Activated T-helper 1 cell treated with anti-CD3 and anti-CD28 coated beads, Interleukin-12 subunit alpha, Interleukin-12 subunit beta, Interleukin-2, Interleukin-4 antibody, amounts not matched to agents 30 ng/mL and 10 ng/mL and 1 ng/mL, durations not matched to agents 14 hours and 24 hours and 36 hours (primary cell): ENCODE data around the gene CAPN2. TPM values are rescaled to one million over a fixed set of nuclear protein-coding genes. Genes with fewer than 3 reads are reported as not detected.
A peak's percentile ranks its signal among the peaks of the same experiment; 100 is the strongest.

Experiments used
- DNase-seq: peaks from one replicate; pipeline ENCODE4 v3.0.0; 2021; ENCODE audit warnings: low spot score
- H3K27ac Mint-ChIP-seq: one replicate; pipeline ENCODE4 v1.8.0; 2021; ENCODE audit warnings: mild to moderate bottlenecking, mixed read lengths
- H3K27me3 Mint-ChIP-seq: one replicate; pipeline ENCODE4 v1.8.0; 2022; ENCODE audit warnings: mild to moderate bottlenecking, moderate library complexity, mixed read lengths; ENCODE audit not compliant: insufficient read depth
- H3K36me3 Mint-ChIP-seq: one replicate; pipeline ENCODE4 v1.8.0; 2021; ENCODE audit warnings: low read depth, mixed read lengths
- H3K4me1 Mint-ChIP-seq: one replicate; pipeline ENCODE4 v1.8.0; 2021; ENCODE audit warnings: low read depth, mixed read lengths
- H3K4me3 Mint-ChIP-seq: one replicate; pipeline ENCODE4 v1.8.0; 2021; ENCODE audit warnings: mild to moderate bottlenecking, moderate library complexity, mixed read lengths
- H3K9me3 Mint-ChIP-seq: one replicate; pipeline ENCODE4 v1.8.0; 2021; ENCODE audit warnings: mixed read lengths
- intact Hi-C: fragments of 100-400 bp; cut with micrococcal nuclease; formaldehyde crosslinking; loops from one replicate; pipeline ENCODE4 v1.15.1; 2024
- total RNA-seq: library from RNA; stranded (reverse); gene quantifications from 2 replicates; pipeline ENCODE4 v1.2.3, GENCODE V29; 2022

Gene CAPN2
- total RNA-seq, result 66.3 and 70.4 TPM in 2 replicates

DNA sequence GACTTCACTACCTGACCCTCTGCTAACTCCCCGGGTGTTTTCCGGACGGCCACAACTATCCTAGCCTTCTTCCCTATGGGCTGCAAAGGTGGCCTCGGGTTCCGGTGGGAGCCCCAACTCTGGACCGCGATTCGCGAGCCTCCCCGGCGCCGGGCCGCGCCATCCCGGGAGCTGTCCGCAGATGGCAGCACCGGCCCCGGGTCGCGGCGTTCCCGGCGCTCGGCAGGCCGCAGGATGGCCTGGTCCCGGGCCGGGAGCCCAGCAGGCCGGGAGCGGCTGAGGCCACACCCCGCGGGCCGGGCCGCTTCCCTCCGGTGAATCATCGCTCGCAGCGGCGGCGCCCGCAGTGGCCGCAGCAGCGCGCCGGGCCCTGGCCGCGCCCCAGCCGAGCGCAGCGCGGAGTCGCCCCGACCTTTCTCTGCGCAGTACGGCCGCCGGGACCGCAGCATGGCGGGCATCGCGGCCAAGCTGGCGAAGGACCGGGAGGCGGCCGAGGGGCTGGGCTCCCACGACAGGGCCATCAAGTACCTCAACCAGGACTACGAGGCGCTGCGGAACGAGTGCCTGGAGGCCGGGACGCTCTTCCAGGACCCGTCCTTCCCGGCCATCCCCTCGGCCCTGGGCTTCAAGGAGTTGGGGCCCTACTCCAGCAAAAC is at the start of gene CAPN2:
TSS of gene CAPN2 (plus strand) at position 346 of the 656 bp plus-strand sequence. CDS start at position 448, 102 bp downstream.
- Mint-ChIP-seq H3K4me1 (peaks cover 62% of the 10 kb centered on the region), H3K27ac (peak within 1 kb of the TSS; percentile 88), H3K36me3 (peaks cover 12% of the 10 kb centered on the region), H3K4me3 (peak within 1 kb of the TSS; percentile 80), H3K9me3 (no peaks in the 10 kb centered on the region), H3K27me3 (peaks cover 2% of the 10 kb centered on the region)
- DNase-seq, result peak; percentile 58
- intact Hi-C loops, result loop anchor here (1.0 to 10.0 kb wide), 6 partner anchors 9 to 998 kb away; partner anchors contain the start of genes AIDA, BROX and WDR26

DNA sequence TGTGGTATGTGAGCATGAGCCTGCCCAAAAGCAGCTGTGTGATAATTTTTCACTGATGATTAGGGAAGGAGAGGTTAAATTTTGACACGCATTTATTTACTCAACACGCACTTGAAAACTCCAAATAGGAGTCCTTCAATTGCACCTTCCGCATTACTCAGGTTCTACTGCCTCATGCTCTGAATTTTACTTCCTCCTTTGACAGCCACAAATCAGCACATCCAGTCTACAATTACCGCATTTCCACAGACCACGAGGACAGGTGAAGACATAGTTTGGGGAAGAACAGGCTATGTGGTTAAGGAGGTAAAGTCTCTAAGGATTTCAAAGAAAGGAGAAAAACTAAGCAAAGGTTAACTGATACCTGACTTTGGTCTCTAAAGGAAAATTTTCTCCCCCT is 49.4 kb upstream of the CAPN2 start:
- H3K9me3 Mint-ChIP-seq, result no peaks in the 10 kb centered on the region
- intact Hi-C loops, result no loop called here

GRCh38 chr1:223664106-223664505 is 48.2 kb upstream of the CAPN2 start:
- H3K4me3 Mint-ChIP-seq, result no peak overlapping the region
- intact Hi-C loops, result no loop called here
- H3K36me3 Mint-ChIP-seq, result no peaks in the 10 kb centered on the region
- no peaks in the 10 kb centered on the region for H3K9me3 Mint-ChIP-seq
- DNase-seq, result no peak
- no peak overlapping the region for H3K27ac Mint-ChIP-seq
- H3K4me1 Mint-ChIP-seq, result no peaks in the 10 kb centered on the region
- H3K27me3 Mint-ChIP-seq, result peaks cover 7% of the 10 kb centered on the region

More for the DNA sequence above, 49.4 kb upstream of the CAPN2 start:
- no peak for DNase-seq
- no peaks in the 10 kb centered on the region for H3K36me3 Mint-ChIP-seq
- H3K27ac Mint-ChIP-seq, result no peak overlapping the region
- no peaks in the 10 kb centered on the region for H3K4me1 Mint-ChIP-seq
- peaks cover 7% of the 10 kb centered on the region for H3K27me3 Mint-ChIP-seq
- H3K4me3 Mint-ChIP-seq, result no peak overlapping the region

GRCh38 chr1:223665592-223666312 is 46.6 kb upstream of the CAPN2 start, which contains the start of gene CAPN8:
Gene CAPN8 (minus strand): TSS chr1:223665701. CDS start chr1:223665646, 55 bp downstream.
- H3K27me3 Mint-ChIP-seq, result peaks cover 7% of the 10 kb centered on the region
- H3K27ac Mint-ChIP-seq, result no peak within 1 kb of the TSS
- intact Hi-C loops, result no loop called here
- no peaks in the 10 kb centered on the region for H3K36me3 Mint-ChIP-seq
- no peak for DNase-seq
- H3K9me3 Mint-ChIP-seq, result no peaks in the 10 kb centered on the region
- H3K4me1 Mint-ChIP-seq, result no peaks in the 10 kb centered on the region
- no peak within 1 kb of the TSS for H3K4me3 Mint-ChIP-seq

- Mint-ChIP-seq H3K4me1 (no peaks in the 10 kb centered on the region), H3K27me3 (peaks cover 5% of the 10 kb centered on the region), H3K36me3 (no peaks in the 10 kb centered on the region), H3K27ac (no peak overlapping the region), H3K4me3 (no peak overlapping the region), H3K9me3 (no peaks in the 10 kb centered on the region)
- intact Hi-C loops, result no loop called here
- no peak for DNase-seq
Observed at GRCh38 chr1:223667484-223668182, 44.7 kb upstream of the CAPN2 start.

DNA sequence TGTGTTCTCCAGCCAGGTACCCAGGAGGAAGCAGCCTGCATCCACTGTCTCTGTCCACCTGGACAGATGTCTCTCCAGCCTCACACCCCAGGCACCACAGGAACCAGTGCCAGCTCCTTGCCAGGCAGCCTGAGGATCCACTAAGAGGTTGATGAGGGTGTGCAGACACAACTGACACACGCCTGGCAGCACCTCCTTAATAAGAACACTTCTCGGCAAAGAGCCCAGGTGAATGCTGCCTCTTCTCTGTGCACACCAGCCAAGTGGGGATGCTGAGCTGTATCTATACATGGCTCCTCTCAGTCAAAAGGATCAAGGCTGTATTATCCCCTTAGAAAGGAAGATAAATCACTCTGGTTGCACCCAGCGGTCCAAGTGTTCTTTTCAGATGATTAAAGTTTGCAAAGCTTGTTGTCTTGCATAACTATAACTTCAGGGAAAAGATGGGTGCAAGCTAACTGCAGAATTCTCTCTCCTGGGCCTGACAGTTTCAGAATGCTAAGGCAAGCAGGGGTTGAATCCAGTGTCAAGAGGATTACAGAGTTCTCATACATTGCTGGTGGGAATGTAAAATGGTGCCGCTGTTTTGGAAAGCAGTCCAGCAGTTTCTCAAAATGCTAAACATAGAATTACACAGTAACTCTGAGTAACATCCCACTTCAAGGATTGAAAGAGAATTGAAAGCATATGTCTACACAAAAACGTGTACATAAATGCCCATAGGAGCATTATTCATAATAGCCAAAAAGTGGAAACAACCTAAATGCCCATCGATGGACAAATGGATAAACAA is 43.1 kb upstream of the CAPN2 start:
- H3K9me3 Mint-ChIP-seq, result no peaks in the 10 kb centered on the region
- no peak overlapping the region for H3K4me3 Mint-ChIP-seq
- no peaks in the 10 kb centered on the region for H3K4me1 Mint-ChIP-seq
- H3K27ac Mint-ChIP-seq, result no peak overlapping the region
- intact Hi-C loops, result no loop called here
- no peak for DNase-seq
- H3K36me3 Mint-ChIP-seq, result no peaks in the 10 kb centered on the region
- peaks cover 2% of the 10 kb centered on the region for H3K27me3 Mint-ChIP-seq

- no peak overlapping the region for H3K4me3 Mint-ChIP-seq
- no peak overlapping the region for H3K27ac Mint-ChIP-seq
- H3K9me3 Mint-ChIP-seq, result no peaks in the 10 kb centered on the region
- H3K27me3 Mint-ChIP-seq, result peaks cover 2% of the 10 kb centered on the region
- no peak for DNase-seq
- no peaks in the 10 kb centered on the region for H3K36me3 Mint-ChIP-seq
- no peaks in the 10 kb centered on the region for H3K4me1 Mint-ChIP-seq
- intact Hi-C loops, result no loop called here
Observed at GRCh38 chr1:223670458-223671159, 41.7 kb upstream of the CAPN2 start.

DNA sequence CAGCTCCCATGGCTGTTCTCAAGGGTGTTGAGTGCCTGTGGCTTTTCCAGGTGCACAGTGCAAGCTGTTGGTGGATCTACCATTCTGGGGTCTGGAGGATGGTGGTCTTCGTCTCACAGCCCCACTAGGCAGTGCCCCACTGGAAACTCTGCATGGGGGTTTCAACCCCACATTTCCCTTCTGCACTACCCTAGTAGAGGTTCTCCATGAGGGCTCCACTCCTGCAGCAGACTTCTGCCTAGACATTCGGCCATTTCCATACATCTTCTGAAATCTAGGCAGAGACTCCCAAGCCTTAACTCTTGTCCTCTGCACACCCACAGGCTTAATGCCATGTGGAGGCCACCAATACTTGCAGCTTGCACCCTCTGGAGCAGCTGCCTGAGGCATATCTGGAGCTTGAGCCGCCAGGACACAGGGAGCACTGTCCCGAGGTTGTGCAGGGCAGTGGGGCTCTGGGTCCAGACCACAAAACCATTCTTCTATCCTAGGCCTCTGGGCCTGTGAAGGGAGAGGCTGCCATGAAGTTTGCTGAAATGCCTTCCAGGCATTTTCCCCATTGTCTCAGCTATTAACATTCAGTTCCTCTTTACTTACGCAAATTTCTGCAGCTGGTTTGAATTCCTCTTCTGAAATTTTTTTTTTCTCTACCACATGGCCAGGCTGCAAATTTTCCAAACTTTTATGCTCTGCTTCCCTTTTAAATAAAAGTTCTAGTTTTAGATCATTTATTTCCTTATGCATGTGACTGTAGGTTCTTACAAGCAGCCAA is 38.0 kb upstream of the CAPN2 start:
- DNase-seq, result no peak
- no peaks in the 10 kb centered on the region for H3K9me3 Mint-ChIP-seq
- H3K27me3 Mint-ChIP-seq, result peaks cover 8% of the 10 kb centered on the region
- intact Hi-C loops, result no loop called here
- no peaks in the 10 kb centered on the region for H3K4me1 Mint-ChIP-seq
- no peak overlapping the region for H3K4me3 Mint-ChIP-seq
- H3K36me3 Mint-ChIP-seq, result no peaks in the 10 kb centered on the region
- no peak overlapping the region for H3K27ac Mint-ChIP-seq

- intact Hi-C loops, result no loop called here
- peaks cover 11% of the 10 kb centered on the region for H3K27me3 Mint-ChIP-seq
- H3K4me3 Mint-ChIP-seq, result no peak overlapping the region
- H3K36me3 Mint-ChIP-seq, result no peaks in the 10 kb centered on the region
- no peak for DNase-seq
- no peaks in the 10 kb centered on the region for H3K9me3 Mint-ChIP-seq
- no peaks in the 10 kb centered on the region for H3K4me1 Mint-ChIP-seq
- H3K27ac Mint-ChIP-seq, result no peak overlapping the region
Observed at GRCh38 chr1:223678841-223679240, 33.5 kb upstream of the CAPN2 start.

DNA sequence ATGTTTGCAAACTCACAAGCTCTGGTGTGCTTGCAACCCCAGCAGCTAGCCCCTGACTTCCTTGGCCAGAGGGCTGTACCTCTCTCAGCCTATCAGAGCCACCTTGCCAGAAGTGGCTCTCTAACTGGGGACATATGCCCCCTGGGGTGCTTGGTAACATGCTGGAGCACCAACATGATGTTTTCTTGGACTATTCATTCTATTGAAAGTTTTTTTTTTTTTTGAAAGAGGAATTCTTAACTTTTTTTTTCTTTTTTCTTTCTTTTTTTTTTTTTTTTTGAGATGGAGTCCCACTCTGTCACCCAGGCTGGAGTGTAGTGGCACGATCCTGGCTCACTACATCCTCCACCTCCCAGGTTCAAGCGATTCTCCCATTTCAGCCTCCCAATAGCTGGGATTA is 32.2 kb upstream of the CAPN2 start:
- intact Hi-C loops, result no loop called here
- no peak for DNase-seq
- no peak overlapping the region for H3K27ac Mint-ChIP-seq
- no peaks in the 10 kb centered on the region for H3K9me3 Mint-ChIP-seq
- no peaks in the 10 kb centered on the region for H3K36me3 Mint-ChIP-seq
- H3K4me1 Mint-ChIP-seq, result no peaks in the 10 kb centered on the region
- no peak overlapping the region for H3K4me3 Mint-ChIP-seq
- H3K27me3 Mint-ChIP-seq, result peaks cover 22% of the 10 kb centered on the region

DNA sequence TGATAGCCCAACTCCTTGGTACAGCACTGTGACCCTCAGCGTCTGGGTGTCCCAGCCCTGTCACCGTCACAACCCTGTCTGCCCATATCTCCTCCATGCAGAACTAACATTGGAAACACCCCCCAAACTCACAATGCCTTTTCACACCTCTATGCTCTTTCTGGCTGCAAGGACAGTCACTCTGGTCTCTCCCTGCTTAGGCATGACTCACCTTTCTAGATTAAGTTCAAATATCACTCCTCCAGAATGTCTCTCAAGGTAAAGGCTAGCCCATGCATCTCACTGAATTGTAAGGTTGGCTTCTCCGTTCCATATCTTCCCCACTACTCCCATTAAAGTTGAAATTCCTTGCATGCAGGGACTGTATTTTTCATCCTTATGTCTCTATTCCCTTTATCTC is 29.8 kb upstream of the CAPN2 start:
- intact Hi-C loops, result no loop called here
- no peak overlapping the region for H3K4me3 Mint-ChIP-seq
- H3K9me3 Mint-ChIP-seq, result peaks cover 4% of the 10 kb centered on the region

More for the DNA sequence above, 29.8 kb upstream of the CAPN2 start:
- no peak for DNase-seq
- Mint-ChIP-seq H3K27ac (no peak overlapping the region), H3K36me3 (no peaks in the 10 kb centered on the region), H3K27me3 (peaks cover 22% of the 10 kb centered on the region), H3K4me1 (no peaks in the 10 kb centered on the region)
